NCI-H526 (cell line): ENCODE results near the gene SPEG.
"Not testable (repeated sequence)": the region's sequence is repeated elsewhere in the genome, so short reads cannot be mapped to it uniquely, and the experiment has no call there.

Experiments
- DNase-seq, 2 experiments: peaks; one replicate each; lab custom pipeline; 2025; lab: John Stamatoyannopoulos, UW

Gene SPEG

DNA sequence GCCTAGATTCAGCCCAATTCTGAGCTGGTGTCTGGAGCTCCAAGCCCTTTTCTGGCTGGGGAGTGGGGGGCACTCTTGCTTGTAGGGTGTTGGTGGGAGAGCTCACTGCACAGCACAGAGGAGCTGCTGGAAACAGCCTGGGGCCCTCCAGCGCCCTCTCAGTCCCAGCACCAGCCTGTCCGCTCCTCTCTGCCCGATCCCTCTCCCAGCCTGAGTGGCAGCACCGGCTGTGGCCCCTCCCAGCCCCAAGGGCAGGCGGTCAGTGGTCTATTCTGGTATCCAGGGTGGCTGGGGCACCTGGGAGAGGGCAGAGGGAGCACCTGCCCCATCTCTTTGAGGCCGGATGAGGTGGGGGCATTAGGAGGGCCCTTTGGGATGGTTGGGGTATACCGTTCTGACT is 29.7 kb upstream of the SPEG start:
- DNase-seq, result no peak

DNA sequence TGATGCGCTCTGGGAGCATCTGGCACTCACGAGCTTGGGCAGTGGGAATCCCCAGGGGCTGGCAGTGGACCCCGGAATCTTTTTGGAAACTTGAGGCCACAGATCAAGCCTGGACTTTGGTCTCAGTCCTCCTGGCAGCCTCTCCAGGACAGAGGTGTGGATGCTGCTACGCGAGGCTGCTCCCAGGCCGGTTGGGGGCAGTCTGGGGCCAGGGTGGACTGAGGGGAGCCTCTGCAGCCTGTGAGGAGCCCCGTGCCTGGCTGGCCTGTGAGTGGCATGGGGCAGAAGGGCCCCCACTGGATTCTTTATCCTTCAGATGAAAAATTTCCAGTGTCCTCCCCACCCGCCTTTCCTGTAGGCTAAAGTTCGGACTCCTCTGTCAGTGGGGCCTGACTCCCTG is 29.2 kb upstream of the SPEG start:
- DNase-seq, result no peak

DNA sequence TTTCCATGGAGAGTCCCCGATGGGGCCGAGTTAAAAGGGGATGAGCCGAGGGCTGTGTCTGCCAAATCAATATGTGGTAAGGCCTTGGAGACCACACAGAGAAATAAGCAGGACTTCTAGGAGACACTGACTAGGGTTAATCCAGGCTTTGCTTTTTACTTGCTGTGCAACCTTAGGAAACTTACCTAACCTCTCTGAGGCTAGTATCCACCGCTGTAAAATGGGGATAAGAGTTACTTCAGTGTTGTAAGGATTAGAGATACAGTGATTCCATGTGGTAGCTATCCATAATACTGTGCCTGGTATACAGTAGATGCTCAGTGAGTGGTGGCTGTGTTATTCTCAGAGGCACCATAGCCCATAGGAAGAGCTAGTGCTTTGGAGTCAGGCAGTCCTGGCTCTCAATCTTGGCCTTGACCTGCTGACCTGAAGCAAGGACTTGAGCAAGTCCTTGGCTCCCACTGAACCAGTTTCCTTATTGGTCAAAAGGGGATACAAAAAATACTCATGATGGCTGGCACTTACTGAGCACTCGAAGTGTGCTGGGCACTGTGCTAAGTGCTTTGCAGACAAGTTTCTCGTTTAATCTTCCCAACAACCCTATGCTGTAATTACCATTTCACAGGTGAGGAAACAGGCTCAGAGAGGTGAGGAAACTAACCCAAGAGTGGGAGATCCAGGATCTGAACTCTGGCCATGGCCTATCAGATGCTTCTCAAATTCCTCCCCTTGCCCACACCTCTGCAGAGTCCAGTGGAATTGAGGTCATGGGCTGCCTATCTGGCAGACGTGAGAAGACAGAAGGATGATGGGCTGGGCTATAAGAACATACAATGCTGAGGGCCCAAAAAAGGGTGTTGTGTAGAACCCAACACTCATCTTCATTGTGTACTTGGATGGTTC is 28.4 kb upstream of the SPEG start:
- DNase-seq, result no peak

DNA sequence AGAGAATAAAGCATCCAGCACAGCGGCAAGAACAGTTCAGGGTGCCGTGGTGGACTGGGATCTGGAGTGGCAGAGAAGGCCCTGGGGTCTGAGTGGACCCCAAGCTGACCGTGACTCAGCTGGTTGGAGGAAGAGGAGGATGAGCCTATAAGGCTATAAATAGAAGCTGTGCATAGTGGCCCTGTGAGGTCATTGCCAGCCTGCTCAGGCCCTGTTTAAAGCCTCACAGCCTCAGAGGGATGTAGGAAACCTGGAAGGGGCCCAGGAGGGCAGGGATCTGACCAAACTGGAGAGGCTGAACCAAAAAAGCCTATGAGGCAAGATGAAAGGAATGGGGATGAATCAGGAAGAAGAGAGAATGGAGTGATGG is 27.8 kb upstream of the SPEG start:
- DNase-seq, result no peak

DNA sequence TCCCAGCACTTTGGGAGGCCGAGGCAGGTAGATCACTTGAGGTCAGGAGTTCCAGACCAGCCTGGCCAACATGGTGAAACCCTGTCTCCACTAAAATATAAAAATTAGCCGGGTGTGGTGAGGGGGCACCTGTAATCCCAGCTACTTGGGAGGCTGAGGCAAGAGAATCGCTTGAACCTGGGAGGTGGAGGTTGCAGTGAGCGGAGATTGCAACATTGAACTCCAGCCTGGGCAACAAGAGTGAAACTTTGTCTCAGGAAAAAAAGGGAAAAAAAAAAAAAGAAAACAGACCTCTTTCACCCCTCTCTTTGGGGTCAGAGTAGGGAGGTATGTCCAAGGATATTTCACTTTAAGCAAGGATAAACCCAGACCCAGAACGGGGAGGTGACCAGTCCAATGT is 27.3 kb upstream of the SPEG start:
- not testable (repeated sequence) for DNase-seq

DNA sequence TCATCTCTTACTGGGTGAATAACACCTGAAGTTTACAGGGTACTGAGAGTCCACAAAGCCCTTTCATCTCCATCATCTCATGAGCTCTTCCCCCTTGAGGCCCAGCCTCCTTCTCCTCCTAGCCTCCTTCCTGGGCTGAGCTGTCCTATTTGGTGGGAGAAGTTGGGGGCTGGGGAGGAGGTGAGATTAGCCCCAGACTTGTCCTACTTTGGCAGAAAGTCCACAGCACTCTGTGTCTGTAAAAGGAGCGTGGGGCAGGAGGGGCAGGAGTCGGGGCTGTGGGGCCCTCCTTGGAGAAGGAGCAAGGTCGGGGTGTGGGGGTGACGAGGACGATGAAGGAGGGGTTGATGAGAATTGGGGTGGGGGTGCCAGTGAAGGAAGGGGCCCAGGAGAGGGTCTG is 26.4 kb upstream of the SPEG start:
- no peak for DNase-seq

DNA sequence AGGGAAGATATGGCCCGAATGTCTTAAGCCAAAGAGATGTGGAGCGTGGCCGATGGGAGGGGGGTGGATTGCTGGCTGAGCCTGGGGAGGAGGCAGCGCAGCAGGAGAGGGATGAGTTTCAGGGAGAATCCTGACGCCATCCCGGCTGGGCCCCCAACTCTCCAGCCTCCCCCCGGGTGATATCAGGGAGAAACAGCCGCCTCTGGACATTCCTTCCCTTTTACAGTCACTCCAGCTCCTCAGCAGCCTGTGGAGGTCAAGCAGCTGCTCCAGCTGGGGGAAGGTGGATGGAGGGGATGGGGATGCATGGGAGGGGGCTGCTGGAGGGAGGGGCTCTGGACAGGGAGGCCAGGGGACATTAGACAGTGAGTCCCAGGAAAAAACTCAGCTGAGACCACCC is 26.0 kb upstream of the SPEG start:
- no peak for DNase-seq

DNA sequence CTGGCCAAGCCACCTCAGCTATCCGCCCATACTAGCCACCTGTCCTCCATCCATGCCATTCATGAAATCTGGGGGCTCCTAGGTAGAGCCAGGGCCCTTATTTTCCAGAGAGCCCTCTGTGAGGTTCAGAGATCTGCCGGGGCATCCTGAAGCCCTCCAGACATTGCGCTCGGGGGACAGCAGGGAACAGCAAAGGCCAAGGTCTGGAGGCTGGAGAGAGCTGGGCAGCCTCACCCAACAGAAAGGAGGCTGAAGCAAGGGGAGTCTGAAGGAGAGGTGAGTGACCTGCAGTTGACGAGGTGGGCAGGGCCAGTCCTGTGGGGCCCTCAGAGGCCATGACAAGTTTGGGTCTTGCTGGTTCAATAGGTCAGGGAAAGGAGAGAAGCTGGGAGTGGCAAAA is 25.0 kb upstream of the SPEG start:
- no peak for DNase-seq

DNA sequence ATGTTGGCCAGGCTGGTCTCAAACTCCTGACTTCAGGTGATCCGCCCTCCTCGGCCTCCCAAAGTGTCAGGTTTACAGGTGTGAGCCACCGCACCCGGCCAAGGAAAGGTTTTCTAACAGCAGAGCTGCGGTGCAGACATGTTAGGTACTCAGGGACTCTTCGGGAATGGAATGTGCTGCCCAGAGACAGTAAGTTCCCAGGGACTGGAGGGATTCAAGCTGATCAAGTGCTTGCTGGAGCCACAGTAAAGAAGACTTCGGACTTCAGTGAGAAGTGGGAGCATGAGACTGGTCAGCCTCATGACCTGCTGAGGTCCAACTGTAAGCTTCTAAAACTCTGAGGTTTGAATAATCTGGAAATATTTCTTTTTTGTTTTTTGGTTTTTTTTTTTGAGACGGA is 24.3 kb upstream of the SPEG start:
- DNase-seq, result no peak

DNA sequence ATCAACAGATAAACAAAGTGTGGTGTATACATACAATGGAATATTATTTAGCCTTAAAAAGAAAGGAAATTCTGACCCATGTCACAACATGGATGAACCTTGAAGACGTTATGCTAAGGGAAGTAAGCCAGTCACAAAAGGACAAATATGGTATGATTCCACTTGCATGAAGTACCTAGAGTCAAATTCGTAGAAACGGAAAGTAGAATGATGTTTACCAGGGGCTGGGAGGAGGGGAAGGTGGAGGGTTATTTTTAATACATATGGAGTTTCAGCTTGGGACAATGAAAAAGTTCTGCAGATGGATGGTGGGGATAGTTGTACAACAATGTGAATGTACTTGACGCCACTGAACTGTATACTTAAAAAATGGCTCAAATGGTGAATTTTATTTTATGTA is 19.8 kb upstream of the SPEG start:
- DNase-seq, result no peak

DNA sequence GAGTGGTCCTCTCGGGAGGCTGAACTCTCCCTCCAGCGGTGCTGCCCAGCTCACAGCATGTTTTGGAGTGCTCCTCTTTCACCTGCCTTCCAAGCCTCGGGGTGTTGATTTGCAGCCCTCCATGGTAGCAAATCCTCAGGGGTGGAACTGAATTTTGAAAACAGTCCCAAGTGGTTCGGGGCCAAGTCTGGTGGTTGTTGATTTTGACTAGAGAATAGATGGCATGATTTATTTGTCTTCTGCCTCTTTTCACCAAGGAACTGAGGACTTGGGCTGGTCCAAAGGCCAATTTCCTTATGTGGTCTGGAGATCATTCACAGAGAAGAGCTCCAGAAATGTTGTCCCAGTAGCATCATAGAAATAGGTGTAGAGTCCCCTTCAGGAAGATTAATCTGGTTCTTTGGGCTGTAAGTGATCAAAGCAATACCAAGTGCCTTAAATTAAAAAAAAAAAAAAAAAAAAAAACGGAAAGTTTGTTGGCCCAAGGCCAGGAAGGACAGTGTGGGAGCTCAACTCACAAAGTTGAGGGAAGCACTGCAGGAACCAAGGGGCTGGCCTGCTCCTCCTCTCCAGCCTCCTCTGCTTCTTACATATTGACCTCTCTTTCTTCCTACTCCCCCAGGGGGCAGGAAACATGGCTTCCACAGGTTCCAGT is 18.9 kb upstream of the SPEG start:
- no peak for DNase-seq

DNA sequence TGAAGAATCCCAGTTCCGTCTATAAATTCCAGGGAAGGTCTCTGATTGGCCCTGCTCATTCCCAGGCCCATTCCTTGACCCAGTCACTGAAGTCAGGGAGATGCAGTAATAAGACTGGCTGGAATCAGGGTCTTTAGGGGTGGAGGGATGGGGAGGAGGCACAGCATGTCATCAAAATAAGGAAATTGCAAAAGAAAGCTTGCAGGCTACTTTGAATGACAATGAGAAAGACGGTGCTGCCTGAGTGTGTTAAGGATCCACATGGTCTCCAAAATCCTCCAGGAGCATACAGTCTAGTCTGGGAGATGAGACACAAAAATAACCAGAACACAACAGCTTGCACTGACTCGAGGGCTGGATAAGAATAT is 18.4 kb upstream of the SPEG start:
- no peak for DNase-seq

DNA sequence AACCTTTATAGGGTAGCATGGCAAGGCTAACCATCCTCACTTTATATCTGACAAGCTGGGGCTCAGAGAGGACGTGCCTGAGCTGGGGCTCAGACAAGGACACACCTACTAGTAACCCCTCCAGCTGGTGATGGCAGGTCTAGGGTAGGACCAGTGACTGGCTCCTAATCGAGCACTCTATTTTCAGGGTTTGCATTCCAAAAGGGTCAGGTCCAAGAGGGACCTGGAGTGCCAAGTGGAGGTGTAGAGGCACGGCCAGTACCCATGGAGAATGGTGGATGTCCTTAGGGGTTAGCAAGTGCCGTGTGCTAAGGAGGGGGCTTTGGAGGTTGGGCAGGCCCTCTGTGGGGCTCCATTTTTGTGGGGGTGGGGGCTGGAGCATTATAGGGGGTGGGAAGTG is 17.7 kb upstream of the SPEG start:
- DNase-seq, result no peak

DNA sequence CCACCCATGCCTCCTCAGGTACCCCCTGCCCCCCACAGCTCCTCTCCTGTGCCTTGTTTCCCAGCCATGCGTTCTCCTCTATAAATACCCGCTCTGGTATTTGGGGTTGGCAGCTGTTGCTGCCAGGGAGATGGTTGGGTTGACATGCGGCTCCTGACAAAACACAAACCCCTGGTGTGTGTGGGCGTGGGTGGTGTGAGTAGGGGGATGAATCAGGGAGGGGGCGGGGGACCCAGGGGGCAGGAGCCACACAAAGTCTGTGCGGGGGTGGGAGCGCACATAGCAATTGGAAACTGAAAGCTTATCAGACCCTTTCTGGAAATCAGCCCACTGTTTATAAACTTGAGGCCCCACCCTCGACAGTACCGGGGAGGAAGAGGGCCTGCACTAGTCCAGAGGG is 17.3 kb upstream of the SPEG start:
- no peak for DNase-seq

DNA sequence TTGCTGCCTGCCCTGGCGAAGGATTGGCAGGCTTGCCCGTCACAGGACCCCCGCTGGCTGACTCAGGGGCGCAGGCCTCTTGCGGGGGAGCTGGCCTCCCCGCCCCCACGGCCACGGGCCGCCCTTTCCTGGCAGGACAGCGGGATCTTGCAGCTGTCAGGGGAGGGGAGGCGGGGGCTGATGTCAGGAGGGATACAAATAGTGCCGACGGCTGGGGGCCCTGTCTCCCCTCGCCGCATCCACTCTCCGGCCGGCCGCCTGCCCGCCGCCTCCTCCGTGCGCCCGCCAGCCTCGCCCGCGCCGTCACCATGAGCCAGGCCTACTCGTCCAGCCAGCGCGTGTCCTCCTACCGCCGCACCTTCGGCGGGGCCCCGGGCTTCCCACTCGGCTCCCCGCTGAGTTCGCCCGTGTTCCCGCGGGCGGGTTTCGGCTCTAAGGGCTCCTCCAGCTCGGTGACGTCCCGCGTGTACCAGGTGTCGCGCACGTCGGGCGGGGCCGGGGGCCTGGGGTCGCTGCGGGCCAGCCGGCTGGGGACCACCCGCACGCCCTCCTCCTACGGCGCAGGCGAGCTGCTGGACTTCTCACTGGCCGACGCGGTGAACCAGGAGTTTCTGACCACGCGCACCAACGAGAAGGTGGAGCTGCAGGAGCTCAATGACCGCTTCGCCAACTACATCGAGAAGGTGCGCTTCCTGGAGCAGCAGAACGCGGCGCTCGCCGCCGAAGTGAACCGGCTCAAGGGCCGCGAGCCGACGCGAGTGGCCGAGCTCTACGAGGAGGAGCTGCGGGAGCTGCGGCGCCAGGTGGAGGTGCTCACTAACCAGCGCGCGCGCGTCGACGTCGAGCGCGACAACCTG is 16.3 kb upstream of the SPEG start, which contains the start of gene DES:
TSS of gene DES (plus strand) at position 223 of the 857 bp plus-strand sequence. CDS start at position 309, 86 bp downstream.
- DNase-seq, result peak in 1 of 2 experiments; percentile 58

DNA sequence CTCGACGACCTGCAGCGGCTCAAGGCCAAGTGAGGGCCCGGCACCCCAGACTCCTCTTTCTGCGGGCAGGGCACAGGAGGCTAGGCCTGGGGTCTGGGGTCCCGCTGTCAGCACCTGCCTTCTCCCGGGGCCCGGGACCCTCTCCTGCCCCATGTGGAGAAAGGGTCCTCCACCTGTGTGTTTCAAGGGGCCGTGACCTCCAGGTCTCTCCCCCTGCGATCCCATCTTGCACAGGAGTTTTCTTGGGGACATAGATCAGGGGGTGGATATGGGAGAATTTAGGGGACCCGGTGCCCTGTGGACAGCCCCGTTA is 15.7 kb upstream of the SPEG start:
- DNase-seq, result no peak

DNA sequence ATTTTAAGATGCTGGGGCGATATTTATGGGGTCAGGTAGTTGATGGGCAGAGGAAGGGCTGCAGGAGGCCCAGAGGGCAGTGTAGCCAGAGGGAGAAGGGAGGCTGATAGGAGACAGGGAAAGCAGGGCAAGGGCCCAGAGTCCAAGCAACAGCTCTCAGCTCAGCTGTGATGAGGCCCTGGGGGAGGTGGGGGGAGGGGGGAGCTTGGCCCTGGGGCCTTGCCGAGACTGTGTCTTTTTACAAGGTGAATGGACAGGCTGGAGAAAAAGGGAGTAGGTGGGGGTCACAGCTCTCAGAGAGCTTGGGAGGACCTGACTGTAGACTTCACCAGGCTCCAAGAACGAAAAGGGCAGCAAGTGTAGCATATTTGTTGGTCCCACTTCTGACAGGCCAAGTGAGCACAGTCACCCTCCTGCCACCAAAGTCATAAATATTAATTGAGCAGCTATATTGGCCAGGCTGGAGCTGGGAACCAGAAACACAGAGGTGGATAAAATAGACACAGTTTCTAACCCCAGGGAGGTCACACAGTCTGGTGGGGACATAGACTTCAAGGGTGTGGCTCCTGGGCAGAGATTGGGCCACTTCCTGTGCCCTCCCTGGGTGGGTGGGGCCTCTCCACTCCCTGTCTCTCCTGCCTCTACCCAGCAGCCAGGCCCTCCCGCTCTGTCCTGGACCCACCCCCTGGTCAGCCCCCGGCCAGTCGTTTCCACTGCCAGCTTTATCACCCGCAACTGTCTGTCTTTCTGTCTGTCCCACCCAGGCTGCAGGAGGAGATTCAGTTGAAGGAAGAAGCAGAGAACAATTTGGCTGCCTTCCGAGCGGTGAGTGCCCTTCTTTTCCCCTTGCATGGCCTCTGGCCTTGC is 15.1 kb upstream of the SPEG start:
- DNase-seq, result no peak

DNA sequence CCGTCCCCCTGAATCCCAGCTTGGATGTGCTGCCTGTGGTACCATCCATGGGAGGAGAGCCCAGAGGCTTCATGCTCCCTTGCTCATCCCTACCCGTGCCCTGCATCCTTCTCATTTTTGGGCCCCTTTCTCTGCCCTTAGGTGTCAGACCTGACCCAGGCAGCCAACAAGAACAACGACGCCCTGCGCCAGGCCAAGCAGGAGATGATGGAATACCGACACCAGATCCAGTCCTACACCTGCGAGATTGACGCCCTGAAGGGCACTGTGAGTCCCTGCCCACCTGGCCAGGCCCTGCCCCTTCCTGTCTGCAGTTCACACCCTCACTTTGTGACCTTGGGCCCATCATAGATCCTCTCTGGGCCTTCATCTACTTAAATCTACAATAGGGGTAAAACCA is 14.0 kb upstream of the SPEG start:
- no peak for DNase-seq

DNA sequence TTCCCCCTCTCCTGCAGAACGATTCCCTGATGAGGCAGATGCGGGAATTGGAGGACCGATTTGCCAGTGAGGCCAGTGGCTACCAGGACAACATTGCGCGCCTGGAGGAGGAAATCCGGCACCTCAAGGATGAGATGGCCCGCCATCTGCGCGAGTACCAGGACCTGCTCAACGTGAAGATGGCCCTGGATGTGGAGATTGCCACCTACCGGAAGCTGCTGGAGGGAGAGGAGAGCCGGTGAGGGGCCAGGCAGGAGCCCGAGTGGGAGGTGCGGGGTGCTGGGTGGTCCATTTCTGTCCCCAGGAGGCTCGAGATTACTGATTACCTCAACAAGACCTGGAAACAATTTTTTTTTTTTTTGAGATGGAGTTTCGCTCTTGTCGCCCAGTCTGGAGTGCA is 13.3 kb upstream of the SPEG start:
- no peak for DNase-seq

DNA sequence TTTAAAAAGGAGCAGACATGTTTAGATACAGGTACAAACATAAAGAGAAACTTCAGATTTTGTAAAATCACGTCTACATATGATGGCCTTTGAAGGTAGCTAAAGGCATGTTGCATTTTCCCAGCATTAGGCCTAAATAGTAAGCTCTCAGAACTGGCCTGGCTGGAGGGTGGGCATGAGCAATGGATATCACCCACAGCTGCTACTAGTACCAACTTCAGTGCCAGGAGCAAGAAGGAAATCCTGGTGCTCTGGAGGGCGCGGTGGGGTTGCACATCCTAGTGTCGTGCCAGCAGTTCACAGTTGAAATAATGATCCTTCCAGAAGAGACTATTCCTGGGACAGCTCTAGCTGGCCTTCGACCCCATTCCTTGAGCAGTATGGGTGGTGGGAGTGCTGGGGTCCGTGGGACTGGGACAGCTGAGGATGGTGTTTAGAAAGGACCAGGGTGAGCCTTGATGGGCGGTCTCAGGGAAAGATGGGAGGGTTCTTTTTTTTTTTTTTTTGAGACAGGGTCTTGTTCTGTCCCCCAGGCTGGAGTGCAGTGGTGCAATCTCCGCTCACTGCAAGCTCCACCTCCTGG is 11.6 kb upstream of the SPEG start:
- no peak for DNase-seq

DNA sequence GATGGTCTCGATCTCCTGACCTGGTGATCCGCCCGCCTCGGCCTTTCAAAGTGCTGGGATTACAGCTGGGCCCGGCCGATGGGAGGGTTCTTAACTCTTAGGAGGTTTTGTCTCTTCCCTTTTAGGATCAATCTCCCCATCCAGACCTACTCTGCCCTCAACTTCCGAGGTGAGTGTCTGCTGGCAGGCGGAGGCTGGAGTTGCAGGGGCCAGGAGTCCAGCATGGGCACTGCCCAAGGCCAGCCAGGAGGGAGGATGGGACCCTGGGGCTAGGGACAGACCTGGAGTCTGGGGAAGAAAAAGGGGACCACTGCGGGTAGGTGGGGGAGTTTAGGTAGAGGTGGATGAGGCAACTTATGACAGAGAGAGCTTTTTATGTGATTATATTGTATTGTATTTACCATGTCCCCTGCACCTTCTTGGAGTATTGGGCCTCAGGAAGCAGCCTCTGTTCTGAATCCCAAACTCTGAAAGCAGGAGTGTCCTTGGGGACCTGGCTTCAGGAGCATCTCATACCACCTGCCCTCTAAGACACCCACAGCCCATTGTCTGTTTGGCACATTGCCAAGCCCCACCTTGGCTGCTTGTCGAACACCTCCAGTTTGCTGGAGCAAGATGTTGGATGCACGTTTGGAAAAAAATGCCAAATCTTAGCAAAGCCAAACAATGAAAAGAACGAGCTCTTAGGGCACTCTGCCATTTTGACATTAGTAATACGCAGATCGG is 10.8 kb upstream of the SPEG start:
- no peak for DNase-seq
